Hepatocyte (in vitro differentiated cells): ENCODE data around the gene RASSF8. TPM values are rescaled to one million over a fixed set of nuclear protein-coding genes. Genes with fewer than 3 reads are reported as not detected.

ENCODE experiments used
- DNase-seq: peaks from one replicate; pipeline ENCODE4 v3.0.0-alpha.2; 2016; ENCODE audit warnings: low spot score
- H2AFZ ChIP-seq: fragments of 200-600 bp; sonication (generic); 2 replicates; pipeline ENCODE4 v1.6.0; 2016; ENCODE audit warnings: antibody characterized with exemption, mild to moderate bottlenecking
- H3K27ac ChIP-seq: fragments of 200-600 bp; sonication (generic); 2 replicates; pipeline ENCODE4 v1.5.1; 2016; ENCODE audit warnings: mild to moderate bottlenecking
- H3K27me3 ChIP-seq: fragments of 200-600 bp; sonication (generic); 2 replicates; pipeline ENCODE4 v1.6.1; 2016
- H3K36me3 ChIP-seq: fragments of 200-600 bp; sonication (generic); replicated peaks from 2 replicates; pipeline ENCODE4 v1.5.1; 2016; ENCODE audit warnings: low read depth; ENCODE audit not compliant: insufficient read depth
- H3K4me1 ChIP-seq: fragments of 200-600 bp; sonication (generic); 2 replicates; pipeline ENCODE4 v1.5.1; 2016; ENCODE audit warnings: mild to moderate bottlenecking, moderate library complexity; ENCODE audit not compliant: insufficient read depth
- H3K4me2 ChIP-seq: fragments of 200-600 bp; sonication (generic); 2 replicates; pipeline ENCODE4 v1.6.0; 2016
- H3K4me3 ChIP-seq: fragments of 200-600 bp; sonication (generic); 2 replicates; pipeline ENCODE4 v1.5.1; 2016; ENCODE audit warnings: mild to moderate bottlenecking
- H3K79me2 ChIP-seq: fragments of 200-600 bp; sonication (generic); 2 replicates; pipeline ENCODE4 v1.6.0; 2017; ENCODE audit warnings: mild to moderate bottlenecking
- H3K9me2 ChIP-seq: fragments of 200-600 bp; sonication (generic); replicated peaks from 2 replicates; pipeline ENCODE4 v1.6.0; 2017; ENCODE audit warnings: mild to moderate bottlenecking; ENCODE audit not compliant: insufficient read depth
- H3K9me3 ChIP-seq: fragments of 200-600 bp; sonication (generic); 2 replicates; pipeline ENCODE4 v1.5.1; 2016; ENCODE audit warnings: low read depth, mild to moderate bottlenecking
- H4K20me1 ChIP-seq: fragments of 200-600 bp; sonication (generic); 2 replicates; pipeline ENCODE4 v1.6.0; 2016; ENCODE audit warnings: mild to moderate bottlenecking; ENCODE audit not compliant: insufficient read depth, poor library complexity, severe bottlenecking
- CTCF ChIP-seq: fragments of 200-600 bp; sonication (generic); IDR thresholded peaks from 2 replicates; pipeline ENCODE4 v1.5.1; 2016; ENCODE audit warnings: antibody characterized with exemption, mild to moderate bottlenecking; ENCODE audit not compliant: poor library complexity
- EZH2 ChIP-seq: fragments of 200-600 bp; sonication (generic); IDR thresholded peaks from 2 replicates; pipeline ENCODE4 v1.6.1; 2016; ENCODE audit warnings: antibody characterized with exemption, mild to moderate bottlenecking, borderline replicate concordance
- EZH2phosphoT487 ChIP-seq: fragments of 200-600 bp; sonication (generic); IDR thresholded peaks from one replicate; pipeline ENCODE4 v1.6.1; 2018; ENCODE audit warnings: antibody characterized with exemption, mild to moderate bottlenecking, low read depth, moderate library complexity; ENCODE audit not compliant: unreplicated experiment, severe bottlenecking
- WGBS: methylation state at CpG from one replicate; pipeline ENCODE4 v1.1.6; 2016; ENCODE audit warnings: low lambda C conversion rate; ENCODE audit errors: missing lambda C conversion rate; 5-methylcytosine and 5-hydroxymethylcytosine counted together
- polyA plus RNA-seq: library from polyadenylated mRNA; unstranded; fragments of >200 nt; fragmentation: Nextera tagmentation; extraction: Ambion mirVana; gene quantifications from 2 replicates; pipeline ENCODE4 v1.2.1, GENCODE V29; 2016
- total RNA-seq: library from RNA; depleted of rRNA; stranded (reverse); fragments of >200 nt; gene quantifications from 2 replicates; pipeline ENCODE4 v1.2.3, GENCODE V29; 2014

RASSF8 gene
- total and polyA plus RNA-seq, 2 experiments from 2014 or later: 24.6 to 46.2 TPM

GRCh38 chr12:26022043-26022442, 63.6 kb downstream of the RASSF8 start:
- Histone ChIP-seq H3K4me3 (no peak overlapping the region), H3K27ac (no peak overlapping the region), H2AFZ (no peak overlapping the region), H3K9me3 (no peaks in the 10 kb centered on the region), H3K36me3 (no peaks in the 10 kb centered on the region), H4K20me1 (no peaks in the 10 kb centered on the region), H3K4me1 (no peaks in the 10 kb centered on the region), H3K27me3 (no peaks in the 10 kb centered on the region), H3K4me2 (no peak overlapping the region), H3K9me2 (no peaks in the 10 kb centered on the region), H3K79me2 (peaks cover 91% of the 10 kb centered on the region)
- 80% methylated on average over 3 of the region's 3 CpGs for WGBS
- no peak for DNase-seq
- TF ChIP-seq EZH2phosphoT487: no peak
- no peak for TF ChIP-seq CTCF
- TF ChIP-seq EZH2: no peak

GRCh38 chr12:26026713-26027112, 68.2 kb downstream of the RASSF8 start:
- Histone ChIP-seq H3K9me3 (no peaks in the 10 kb centered on the region), H3K4me2 (no peak overlapping the region), H3K4me3 (no peak overlapping the region), H3K36me3 (no peaks in the 10 kb centered on the region), H3K27ac (no peak overlapping the region), H3K27me3 (no peaks in the 10 kb centered on the region), H3K9me2 (no peaks in the 10 kb centered on the region), H4K20me1 (no peaks in the 10 kb centered on the region), H3K4me1 (peaks cover 16% of the 10 kb centered on the region), H2AFZ (no peak overlapping the region), H3K79me2 (peaks cover 68% of the 10 kb centered on the region)
- TF ChIP-seq EZH2 (no peak), CTCF (no peak), EZH2phosphoT487 (no peak)
- no peak for DNase-seq
- 96% methylated on average over 1 of the region's 1 CpG for WGBS

GRCh38 chr12:26027401-26027800, 68.9 kb downstream of the RASSF8 start:
- Histone ChIP-seq H4K20me1 (no peaks in the 10 kb centered on the region), H2AFZ (no peak overlapping the region), H3K9me2 (no peaks in the 10 kb centered on the region), H3K27ac (no peak overlapping the region), H3K4me2 (no peak overlapping the region), H3K36me3 (no peaks in the 10 kb centered on the region), H3K27me3 (no peaks in the 10 kb centered on the region), H3K79me2 (peaks cover 68% of the 10 kb centered on the region), H3K4me3 (no peak overlapping the region), H3K9me3 (no peaks in the 10 kb centered on the region), H3K4me1 (peaks cover 16% of the 10 kb centered on the region)
- no peak for DNase-seq
- no peak for TF ChIP-seq EZH2

GRCh38 chr12:26028953-26029735, 70.7 kb downstream of the RASSF8 start:
- H3K9me3 ChIP-seq: no peaks in the 10 kb centered on the region
- peak; percentile 58 for DNase-seq
- peaks cover 16% of the 10 kb centered on the region for H3K4me1 ChIP-seq
- TF ChIP-seq EZH2: no peak
- TF ChIP-seq CTCF: peak; percentile 91
- no peak overlapping the region for H3K4me3 ChIP-seq
- no peak overlapping the region for H2AFZ ChIP-seq
- peak overlapping the region; percentile 5 for H3K4me2 ChIP-seq
- WGBS: 41% methylated on average over 4 of the region's 4 CpGs
- peaks cover 57% of the 10 kb centered on the region for H3K79me2 ChIP-seq
- H3K27me3 ChIP-seq: no peaks in the 10 kb centered on the region
- no peaks in the 10 kb centered on the region for H3K9me2 ChIP-seq
- H3K27ac ChIP-seq: no peak overlapping the region
- H3K36me3 ChIP-seq: no peaks in the 10 kb centered on the region
- no peaks in the 10 kb centered on the region for H4K20me1 ChIP-seq
